Hepatic stellate cell (primary cell): ENCODE results near the gene ERICH4.
"Not testable (repeated sequence)": the region's sequence is repeated elsewhere in the genome, so short reads cannot be mapped to it uniquely, and the experiment has no call there.

Source experiments
- DNase-seq: peaks from one replicate; pipeline ENCODE4 v3.0.0; 2011; ENCODE audit warnings: low spot score

Gene ERICH4

GRCh38 chr19:41435936-41436673 is 6.9 kb upstream of the ERICH4 start:
- no peak for DNase-seq

- no peak for DNase-seq
Measured at GRCh38 chr19:41436674-41436951, 6.3 kb upstream of the ERICH4 start.

GRCh38 chr19:41437944-41438574 is 4.9 kb upstream of the ERICH4 start:
- DNase-seq, result no peak

- DNase-seq, result peak; percentile 99
Measured at GRCh38 chr19:41439441-41440222, 3.3 kb upstream of the ERICH4 start, which contains the start of gene DMAC2. DMAC2 (minus strand) TSS chr19:41439912; CDS start chr19:41439899, 13 bp downstream.

GRCh38 chr19:41441321-41441945 is 1.5 kb upstream of the ERICH4 start:
- no peak for DNase-seq

- no peak for DNase-seq
Measured at GRCh38 chr19:41443813-41444455, 978 bp downstream of the ERICH4 start.

GRCh38 chr19:41445575-41445974 is 2.6 kb downstream of the ERICH4 start:
- no peak for DNase-seq

- no peak for DNase-seq
Measured at GRCh38 chr19:41447732-41448332, 4.9 kb downstream of the ERICH4 start.

GRCh38 chr19:41449079-41449864 is 6.3 kb downstream of the ERICH4 start:
- peak; percentile 82 for DNase-seq

- no peak for DNase-seq
Measured at GRCh38 chr19:41449865-41450178, 6.9 kb downstream of the ERICH4 start.

GRCh38 chr19:41452584-41453275 is 9.8 kb downstream of the ERICH4 start:
- DNase-seq, result no peak

- DNase-seq, result no peak
Measured at GRCh38 chr19:41455936-41456335, 13.0 kb downstream of the ERICH4 start.

- DNase-seq, result no peak
Measured at GRCh38 chr19:41456342-41456918, 13.5 kb downstream of the ERICH4 start.

- DNase-seq, result no peak
Measured at GRCh38 chr19:41457241-41457640, 14.3 kb downstream of the ERICH4 start.

GRCh38 chr19:41462497-41462896 is 19.5 kb downstream of the ERICH4 start:
- no peak for DNase-seq

- not testable (repeated sequence) for DNase-seq
Measured at GRCh38 chr19:41463257-41464256, 20.6 kb downstream of the ERICH4 start.

- no peak for DNase-seq
Measured at GRCh38 chr19:41476583-41476982, 33.6 kb downstream of the ERICH4 start.

- DNase-seq, result no peak
Measured at GRCh38 chr19:41478171-41478570, 35.2 kb downstream of the ERICH4 start.
